Body of pancreas (tissue), 4 donors: ENCODE measurements around the gene SSX2IP. TPM values are rescaled to one million over a fixed set of nuclear protein-coding genes. Genes with fewer than 3 reads are reported as not detected.

Experiments used
- ATAC-seq: fragments of 150-250 bp; one replicate; pipeline ENCODE4 v1.9.1; 2016
- DNase-seq, 4 donors: peaks; one replicate each; pipeline ENCODE4 v3.0.0-alpha.2; 2019
- H3K27ac ChIP-seq, 4 donors: fragments of 200-600 bp; sonication (generic); 1 replicate in 3 of 4; 2 replicates in 1 of 4; pipeline versions ENCODE4 v1.5.1 to v1.6.1; 2016 to 2019; ENCODE audit warnings: mild to moderate bottlenecking in 1 of 4, mixed read lengths in 1 of 4, moderate library complexity in 1 of 4
- H3K27me3 ChIP-seq, 2 donors: fragments of 200-600 bp; sonication (generic); one replicate each; pipeline ENCODE4 v1.6.0; 2016; ENCODE audit warnings: mild to moderate bottlenecking in 1 of 2
- H3K36me3 ChIP-seq, 2 donors: fragments of 200-600 bp; sonication (generic); replicated peaks in 1 of 2; 2 replicates each; pipeline ENCODE4 v1.5.1; 2016; ENCODE audit warnings: low read depth in 2 of 2; ENCODE audit not compliant: insufficient read depth in 1 of 2
- H3K4me1 ChIP-seq: fragments of 200-600 bp; sonication (generic); one replicate; pipeline ENCODE4 v1.6.0; 2016
- H3K4me3 ChIP-seq, 2 donors: fragments of 200-600 bp; sonication (generic); 1 replicate in 1 of 2; 2 replicates in 1 of 2; pipeline ENCODE4 v1.5.1; 2016 to 2019
- H3K9me3 ChIP-seq, 3 donors: fragments of 200-600 bp; sonication (generic); 1 replicate in 2 of 3; 2 replicates in 1 of 3; pipeline ENCODE4 v1.5.1; 2016
- POLR2A ChIP-seq, 3 donors: fragments of 450-650 bp; IDR thresholded peaks; one replicate each; pipeline ENCODE4 v1.6.1; 2016; ENCODE audit warnings: antibody characterized with exemption in 3 of 3, mild to moderate bottlenecking in 2 of 3
- WGBS, 2 donors: methylation state at CpG; one replicate each; pipeline ENCODE4 v1.1.5; 2017; 5-methylcytosine and 5-hydroxymethylcytosine counted together
- intact Hi-C: fragments of 100-400 bp; cut with DNase I; formaldehyde crosslinking; loops from one replicate; pipeline ENCODE4 v1.15.1; 2023
- total RNA-seq, 2 donors: library from RNA; depleted of rRNA; stranded (reverse); fragments of >200 nt; gene quantifications; one replicate each; pipeline ENCODE4 v1.1.0, GENCODE V29; 2016
- TF ChIP-seq, protein P1 (sequence below), 7 experiments: fragments of 450-650 bp in 4 of 7; fragments of 200-600 bp in 3 of 7; sonication (generic) in 3 of 7; IDR thresholded peaks; one replicate each; pipeline ENCODE4 v1.5.1; 2016 to 2019; ENCODE audit warnings: antibody characterized with exemption in 7 of 7

The SSX2IP gene
- total RNA-seq, 2 donors from 2014 or later: 4.6 to 6.0 TPM

DNA sequence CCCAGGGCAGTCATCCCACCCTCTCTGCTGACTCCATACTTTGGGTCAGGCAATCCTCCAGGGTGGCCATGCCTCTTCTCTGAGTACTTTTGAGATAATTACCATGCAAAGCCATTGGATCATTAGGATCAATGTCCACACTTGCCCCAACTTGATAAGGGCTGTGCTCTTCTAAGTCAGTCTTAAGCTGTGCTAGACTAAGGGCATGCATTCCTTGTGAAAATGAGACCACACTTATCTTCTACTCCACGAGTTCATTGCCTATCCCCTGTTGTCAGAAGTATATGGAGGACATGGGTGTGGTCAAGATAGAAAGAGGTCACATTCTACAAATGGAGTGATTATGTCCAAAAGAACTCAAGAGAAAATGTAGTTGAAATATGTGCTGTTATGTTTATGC, 18.9 kb upstream of the SSX2IP start:
- DNase-seq (no peak), ATAC-seq (no peak)
- H3K4me3 ChIP-seq: no peak overlapping the region
- TF ChIP-seq, protein P1, sequence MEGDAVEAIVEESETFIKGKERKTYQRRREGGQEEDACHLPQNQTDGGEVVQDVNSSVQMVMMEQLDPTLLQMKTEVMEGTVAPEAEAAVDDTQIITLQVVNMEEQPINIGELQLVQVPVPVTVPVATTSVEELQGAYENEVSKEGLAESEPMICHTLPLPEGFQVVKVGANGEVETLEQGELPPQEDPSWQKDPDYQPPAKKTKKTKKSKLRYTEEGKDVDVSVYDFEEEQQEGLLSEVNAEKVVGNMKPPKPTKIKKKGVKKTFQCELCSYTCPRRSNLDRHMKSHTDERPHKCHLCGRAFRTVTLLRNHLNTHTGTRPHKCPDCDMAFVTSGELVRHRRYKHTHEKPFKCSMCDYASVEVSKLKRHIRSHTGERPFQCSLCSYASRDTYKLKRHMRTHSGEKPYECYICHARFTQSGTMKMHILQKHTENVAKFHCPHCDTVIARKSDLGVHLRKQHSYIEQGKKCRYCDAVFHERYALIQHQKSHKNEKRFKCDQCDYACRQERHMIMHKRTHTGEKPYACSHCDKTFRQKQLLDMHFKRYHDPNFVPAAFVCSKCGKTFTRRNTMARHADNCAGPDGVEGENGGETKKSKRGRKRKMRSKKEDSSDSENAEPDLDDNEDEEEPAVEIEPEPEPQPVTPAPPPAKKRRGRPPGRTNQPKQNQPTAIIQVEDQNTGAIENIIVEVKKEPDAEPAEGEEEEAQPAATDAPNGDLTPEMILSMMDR (IDR thresholded peaks at IDR 0.05): no peak
- no peak for TF ChIP-seq POLR2A (IDR thresholded peaks at IDR 0.05)
- intact Hi-C loops: no loop called here
- no peaks in the 10 kb centered on the region for H3K27me3 ChIP-seq
- no peaks in the 10 kb centered on the region for H3K4me1 ChIP-seq
- 42 to 54% methylated on average over 1 of the region's 1 CpG for WGBS, 2 donors
- no peak overlapping the region for H3K27ac ChIP-seq
- H3K9me3 ChIP-seq: no peaks in the 10 kb centered on the region
- H3K36me3 ChIP-seq: no peaks in the 10 kb centered on the region

DNA sequence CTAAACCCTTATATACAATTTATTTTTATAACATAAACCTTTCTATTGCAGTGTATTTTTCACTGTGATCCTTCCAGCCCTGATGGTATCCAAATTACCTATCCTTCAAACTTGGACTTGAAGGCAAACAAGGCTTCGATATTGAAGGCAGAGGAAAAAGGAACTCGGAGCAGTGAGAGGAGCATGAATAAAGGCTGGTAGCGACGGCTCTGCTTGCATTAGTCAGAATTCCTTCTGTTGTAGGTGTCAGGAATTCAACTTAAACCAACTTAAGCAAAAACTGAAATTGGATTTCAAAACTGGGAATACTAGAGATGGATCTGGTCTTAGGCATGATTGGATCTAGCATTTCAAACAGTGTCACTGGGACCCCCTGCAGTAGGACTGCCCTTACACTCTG, 17.8 kb upstream of the SSX2IP start:
- no peak overlapping the region for H3K4me3 ChIP-seq
- no peaks in the 10 kb centered on the region for H3K9me3 ChIP-seq
- WGBS, 2 donors: 89 to 91% methylated on average over 4 of the region's 4 CpGs
- intact Hi-C loops: no loop called here
- TF ChIP-seq POLR2A (IDR thresholded peaks at IDR 0.05): no peak
- TF ChIP-seq, protein P1 (IDR thresholded peaks at IDR 0.05): no peak
- ATAC-seq: no peak
- no peaks in the 10 kb centered on the region for H3K4me1 ChIP-seq
- DNase-seq: no peak
- no peaks in the 10 kb centered on the region for H3K36me3 ChIP-seq
- H3K27me3 ChIP-seq: no peaks in the 10 kb centered on the region
- no peak overlapping the region for H3K27ac ChIP-seq

DNA sequence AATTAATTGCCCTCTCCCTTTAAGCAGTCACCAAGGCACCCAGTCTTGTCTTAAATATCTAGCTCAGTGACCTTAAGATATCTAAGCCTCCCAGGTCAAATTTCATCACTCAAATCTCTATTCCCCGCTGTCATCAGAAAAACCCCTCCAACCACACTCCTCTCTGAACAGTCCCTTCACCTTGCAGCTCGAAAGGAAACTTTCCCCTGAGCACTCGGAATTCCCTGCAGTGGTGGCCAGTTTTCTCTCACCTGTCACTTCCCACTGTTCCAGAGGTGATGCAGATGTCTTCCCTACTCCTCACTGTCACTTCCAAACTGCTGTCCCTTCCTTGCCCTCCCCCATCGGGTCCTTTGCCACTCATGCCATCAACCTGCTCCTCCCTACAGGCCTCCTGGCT, 15.3 kb upstream of the SSX2IP start:
- Histone ChIP-seq H3K27me3 (no peaks in the 10 kb centered on the region), H3K4me1 (no peaks in the 10 kb centered on the region), H3K36me3 (no peaks in the 10 kb centered on the region), H3K27ac (no peak overlapping the region), H3K9me3 (no peaks in the 10 kb centered on the region), H3K4me3 (no peak overlapping the region)
- WGBS, 2 donors: 58 to 65% methylated on average over 4 of the region's 4 CpGs
- intact Hi-C loops: no loop called here
- DNase-seq: no peak
- ATAC-seq: no peak
- TF ChIP-seq, protein P1 (IDR thresholded peaks at IDR 0.05): no peak
- TF ChIP-seq POLR2A (IDR thresholded peaks at IDR 0.05): no peak

DNA sequence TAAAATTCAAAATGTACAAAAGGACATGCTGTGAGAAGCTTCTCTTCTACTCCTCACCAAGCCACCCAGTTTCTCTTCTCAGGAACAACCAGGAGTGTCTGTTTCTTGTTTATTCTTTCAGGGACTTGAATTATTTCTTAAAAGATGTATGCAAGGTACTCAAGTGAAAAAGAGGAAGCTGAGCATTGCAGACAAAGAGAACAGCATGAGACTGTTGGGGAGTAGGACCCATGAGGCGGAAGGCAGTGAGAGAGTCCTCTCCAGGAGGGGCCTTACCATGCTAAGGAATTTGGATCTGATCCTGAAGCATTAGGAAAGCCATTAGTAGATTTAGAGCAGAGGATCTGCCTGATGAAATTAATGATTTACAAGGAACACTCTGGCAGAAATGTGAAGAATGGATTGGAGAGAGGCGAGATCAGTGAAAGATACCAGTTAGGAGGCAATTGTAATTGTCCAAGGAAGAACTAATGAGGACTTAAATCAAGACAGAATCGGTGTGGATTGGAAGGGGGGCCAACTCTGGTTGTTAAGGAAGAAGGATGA, 14.7 kb upstream of the SSX2IP start:
- intact Hi-C loops: no loop called here
- WGBS, 2 donors: 44 to 45% methylated on average over 3 of the region's 3 CpGs
- no peaks in the 10 kb centered on the region for H3K9me3 ChIP-seq
- no peak for DNase-seq
- no peak for ATAC-seq
- no peak for TF ChIP-seq POLR2A (IDR thresholded peaks at IDR 0.05)
- TF ChIP-seq, protein P1 (IDR thresholded peaks at IDR 0.05): no peak
- no peaks in the 10 kb centered on the region for H3K36me3 ChIP-seq
- H3K27me3 ChIP-seq: no peaks in the 10 kb centered on the region
- H3K4me1 ChIP-seq: no peaks in the 10 kb centered on the region
- no peak overlapping the region for H3K4me3 ChIP-seq
- no peak overlapping the region for H3K27ac ChIP-seq

DNA sequence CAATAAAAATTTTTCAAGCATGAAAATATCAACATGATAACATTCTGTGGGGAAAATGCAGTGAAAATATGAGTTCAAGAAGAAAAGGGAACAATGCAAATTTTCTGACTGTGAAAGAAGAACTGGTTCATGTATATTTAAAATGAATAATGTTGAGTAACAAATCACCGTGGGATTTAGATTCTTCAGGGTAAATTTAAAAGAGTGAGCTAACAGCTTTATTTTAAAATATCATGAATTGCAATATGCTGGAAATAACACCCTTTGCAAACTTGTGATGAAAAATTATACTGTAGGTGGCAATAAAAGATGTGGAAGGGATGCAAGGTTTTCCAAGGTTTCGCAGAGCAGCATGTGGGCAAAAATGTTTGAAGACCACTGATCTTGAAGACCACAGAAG, 13.2 kb upstream of the SSX2IP start:
- Histone ChIP-seq H3K4me1 (no peaks in the 10 kb centered on the region), H3K27me3 (no peaks in the 10 kb centered on the region), H3K4me3 (no peak overlapping the region), H3K36me3 (no peaks in the 10 kb centered on the region), H3K27ac (no peak overlapping the region), H3K9me3 (no peaks in the 10 kb centered on the region)
- no peak for TF ChIP-seq POLR2A (IDR thresholded peaks at IDR 0.05)
- TF ChIP-seq, protein P1 (IDR thresholded peaks at IDR 0.05): no peak
- DNase-seq (no peak), ATAC-seq (no peak)
- intact Hi-C loops: no loop called here
- 40% methylated on average over 2 of the region's 2 CpGs for WGBS, 2 donors
